HCT116 (cell line): ENCODE measurements around the gene LAMP5. TPM values are rescaled to one million over a fixed set of nuclear protein-coding genes. Genes with fewer than 3 reads are reported as not detected.

Experiments
- ATAC-seq: fragments of 200-7000 bp; cut with Tn5 transposase; 2 replicates; pipeline ENCODE4 v1.9.1; 2020; ENCODE audit warnings: mild to moderate bottlenecking, moderate library complexity
- BruUV-seq: library from RNA; stranded (reverse); fragments of 400-500 nt; replicated peaks from 2 replicates; lab custom pipeline; 2021; lab: Mats Ljungman, UMichigan
- CTCF ChIA-PET: fragments of 300-600 bp; sonication (Branson Sonifier 250); formaldehyde crosslinking; loops from one replicate; lab custom pipeline; 2021; ENCODE audit warnings: antibody characterized with exemption; lab: Charles Lee
- POLR2A ChIA-PET: fragments of 300-600, 350-600 bp; sonication (Branson Sonifier 250); formaldehyde crosslinking; loops from one replicate; lab custom pipeline; 2021; ENCODE audit warnings: antibody characterized with exemption; lab: Charles Lee
- RAD21 ChIA-PET, 2 experiments: fragments of 300-600 bp; sonication (Branson Sonifier 250); formaldehyde crosslinking; loops; one replicate each; lab custom pipeline; 2023; ENCODE audit warnings: low total read pairs in 2 of 2; ENCODE audit not compliant: uncharacterized antibody in 2 of 2, unreplicated experiment in 2 of 2, low non-redundant PET in 1 of 2; lab: Charles Lee
- DNase-seq: peaks from one replicate; pipeline ENCODE4 v3.0.0-alpha.2; 2010; ENCODE audit warnings: low read depth, low spot score
- H2AFZ ChIP-seq: fragments of 200-600 bp; shearing (Covaris generic), sonication (generic); 2 replicates; pipeline ENCODE4 v1.6.1; 2017; ENCODE audit warnings: low read depth, mixed run types, mixed read lengths, antibody characterized with exemption, low read length; ENCODE audit not compliant: poor library complexity, severe bottlenecking
- H3K27ac ChIP-seq: 2 replicates; pipeline ENCODE4 v1.5.1; 2012; ENCODE audit warnings: low read depth, low read length
- H3K27me3 ChIP-seq: fragments of 200-600 bp; sonication (generic); 2 replicates; pipeline ENCODE4 v1.6.1; 2016; ENCODE audit warnings: mixed run types, low read length, mixed read lengths; ENCODE audit not compliant: insufficient read depth
- H3K36me3 ChIP-seq, 2 experiments: fragments of 200-500 bp in 1 of 2; fragments of 200-600 bp in 1 of 2; sonication (Bioruptor generic) in 1 of 2; sonication (generic) in 1 of 2; 2 replicates each; pipeline versions ENCODE4 v1.5.1 to v1.6.1; 2014 to 2016; ENCODE audit warnings: low read length in 2 of 2, inconsistent platforms in 1 of 2, mixed read lengths in 1 of 2, mixed run types in 1 of 2; ENCODE audit not compliant: insufficient read depth in 2 of 2, control insufficient read depth in 1 of 2
- H3K4me1 ChIP-seq, 2 experiments: fragments of 200-600 bp in 1 of 2; sonication (generic) in 1 of 2; 2 replicates each; pipeline versions ENCODE4 v1.5.1 to v1.6.1; 2012 to 2017; ENCODE audit warnings: low read length in 2 of 2, inconsistent platforms in 1 of 2, mild to moderate bottlenecking in 1 of 2, mixed read lengths in 1 of 2, mixed run types in 1 of 2, moderate library complexity in 1 of 2; ENCODE audit not compliant: insufficient read depth in 2 of 2, control insufficient read depth in 1 of 2
- H3K4me2 ChIP-seq: fragments of 200-600 bp; sonication (generic); 2 replicates; pipeline ENCODE4 v1.6.1; 2017; ENCODE audit warnings: mixed run types, low read length, mixed read lengths
- H3K4me3 ChIP-seq, 2 experiments: fragments of 200-600 bp in 1 of 2; sonication (generic) in 1 of 2; replicated peaks in 1 of 2; 2 replicates each; pipeline ENCODE4 v1.5.1; 2011 to 2016; ENCODE audit warnings: low read length in 2 of 2, control low read depth in 1 of 2, low read depth in 1 of 2, mild to moderate bottlenecking in 1 of 2, mixed read lengths in 1 of 2, mixed run types in 1 of 2
- H3K79me2 ChIP-seq: fragments of 200-600 bp; sonication (generic); 2 replicates; pipeline ENCODE4 v1.6.1; 2017; ENCODE audit warnings: mild to moderate bottlenecking, mixed run types, low read length, moderate library complexity, mixed read lengths; ENCODE audit not compliant: insufficient read depth
- H3K9ac ChIP-seq: fragments of 200-600 bp; sonication (generic); 2 replicates; pipeline ENCODE4 v1.6.1; 2016; ENCODE audit warnings: low read length, mixed read lengths
- H3K9me2 ChIP-seq: fragments of 200-600 bp; sonication (generic), shearing (Covaris generic); 2 replicates; pipeline ENCODE4 v1.6.1; 2017; ENCODE audit warnings: mixed run types, mild to moderate bottlenecking, moderate library complexity; ENCODE audit not compliant: insufficient read depth
- H3K9me3 ChIP-seq, 2 experiments: fragments of 200-500 bp in 1 of 2; fragments of 200-600 bp in 1 of 2; sonication (Bioruptor generic) in 1 of 2; sonication (generic) in 1 of 2; 2 replicates each; pipeline ENCODE4 v1.6.1; 2014 to 2017; ENCODE audit warnings: low read length in 2 of 2, mixed read lengths in 2 of 2, inconsistent platforms in 1 of 2, low read depth in 1 of 2, mild to moderate bottlenecking in 1 of 2, mixed run types in 1 of 2, moderate library complexity in 1 of 2; ENCODE audit not compliant: control insufficient read depth in 1 of 2, insufficient read depth in 1 of 2
- H4K20me1 ChIP-seq: fragments of 200-600 bp; sonication (generic), shearing (Covaris generic); 2 replicates; pipeline ENCODE4 v1.6.1; 2017; ENCODE audit warnings: mixed run types, mild to moderate bottlenecking, moderate library complexity; ENCODE audit not compliant: insufficient read depth
- ATF3 ChIP-seq: IDR thresholded peaks from 2 replicates; pipeline ENCODE4 v1.6.1; 2012
- CBX3 ChIP-seq: IDR thresholded peaks from 2 replicates; pipeline ENCODE4 v1.6.1; 2012; ENCODE audit warnings: low read depth
- CEBPB ChIP-seq: IDR thresholded peaks from 2 replicates; pipeline ENCODE4 v1.6.1; 2012; ENCODE audit warnings: low read depth
- EGR1 ChIP-seq: IDR thresholded peaks from 2 replicates; pipeline ENCODE4 v1.6.1; 2012; ENCODE audit warnings: low read depth
- ELF1 ChIP-seq: IDR thresholded peaks from 2 replicates; pipeline ENCODE4 v1.6.1; 2012; ENCODE audit warnings: low read depth, borderline replicate concordance
- EZH2 ChIP-seq: fragments of 200-600 bp; sonication (generic); IDR thresholded peaks from 2 replicates; pipeline ENCODE4 v1.6.1; 2017; ENCODE audit warnings: antibody characterized with exemption, mixed run types
- EZH2phosphoT487 ChIP-seq: fragments of 200-600 bp; IDR thresholded peaks from 2 replicates; pipeline ENCODE4 v1.6.1; 2018; ENCODE audit warnings: antibody characterized with exemption, borderline replicate concordance
- JUND ChIP-seq: IDR thresholded peaks from 2 replicates; pipeline ENCODE4 v1.6.1; 2012
- POLR2A ChIP-seq: IDR thresholded peaks from 2 replicates; pipeline ENCODE4 v1.7.0; 2011; ENCODE audit warnings: borderline replicate concordance; ENCODE audit not compliant: insufficient read depth, insufficient read length; ENCODE audit errors: extremely low read depth
- POLR2AphosphoS5 ChIP-seq: IDR thresholded peaks from 2 replicates; pipeline ENCODE4 v1.6.1; 2011; ENCODE audit warnings: mild to moderate bottlenecking, low read depth, low read length, moderate library complexity
- SIN3A ChIP-seq: IDR thresholded peaks from 2 replicates; pipeline ENCODE4 v1.6.1; 2012; ENCODE audit warnings: low read depth
- SRF ChIP-seq: IDR thresholded peaks from 2 replicates; pipeline ENCODE4 v1.6.1; 2012; ENCODE audit warnings: low read depth
- TCF7L2 ChIP-seq: IDR thresholded peaks from 2 replicates; pipeline ENCODE4 v1.7.0; 2011; ENCODE audit warnings: borderline replicate concordance, inconsistent platforms; ENCODE audit not compliant: insufficient read depth, insufficient read length; ENCODE audit errors: extremely low read depth
- YY1 ChIP-seq: IDR thresholded peaks from 2 replicates; pipeline ENCODE4 v1.6.1; 2011; ENCODE audit warnings: low read length, low read depth, moderate library complexity, mild to moderate bottlenecking; ENCODE audit not compliant: insufficient replicate concordance; ENCODE audit errors: extremely low read depth
- ZBTB33 ChIP-seq: IDR thresholded peaks from 2 replicates; pipeline ENCODE4 v1.6.1; 2011; ENCODE audit warnings: mild to moderate bottlenecking, low read length, moderate library complexity; ENCODE audit not compliant: insufficient replicate concordance; ENCODE audit errors: extremely low read depth
- ZFX ChIP-seq: fragments of 450-650 bp; IDR thresholded peaks from 2 replicates; pipeline ENCODE4 v1.6.1; 2017
- ZNF274 ChIP-seq: fragments of 200-500 bp; sonication (Bioruptor generic); IDR thresholded peaks from 2 replicates; pipeline ENCODE4 v1.6.1; 2014; ENCODE audit warnings: mild to moderate bottlenecking, low read depth, low read length, inconsistent platforms
- intact Hi-C: fragments of 100-400 bp; cut with micrococcal nuclease; formaldehyde crosslinking; loops from 2 replicates; pipeline ENCODE4 v1.10.0; 2022
- total RNA-seq: library from RNA; stranded (reverse); gene quantifications from one replicate; pipeline ENCODE4 v1.2.1, GENCODE V29; 2021; ENCODE audit not compliant: unreplicated experiment
- TF ChIP-seq, protein P1 (sequence below): IDR thresholded peaks from 2 replicates; pipeline ENCODE4 v1.6.1; 2012
- TF ChIP-seq, protein P2 (sequence below): IDR thresholded peaks from 2 replicates; pipeline ENCODE4 v1.6.1; 2012; ENCODE audit warnings: low read depth

Gene LAMP5
- total RNA-seq, 1 experiment from 2014 or later = not detected

DNA sequence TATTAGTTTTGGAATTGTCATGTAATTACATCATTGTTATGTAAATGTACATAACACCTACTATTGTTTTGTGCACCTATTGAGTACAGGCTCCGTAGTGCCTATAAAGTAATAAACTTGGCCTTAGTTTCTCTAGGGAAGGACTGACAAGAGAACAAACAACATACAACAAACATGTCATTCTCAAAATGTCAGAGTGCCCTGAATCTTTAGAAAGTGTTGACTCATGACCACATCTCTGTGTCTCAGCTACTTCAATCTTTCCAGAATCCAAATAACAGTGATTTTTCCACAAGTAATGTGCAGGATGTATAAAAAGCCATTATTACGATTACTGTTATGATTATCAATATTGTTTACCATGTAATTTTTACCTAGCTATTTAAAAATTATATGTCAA, 17.2 kb downstream of the LAMP5 start (continued):
- TF ChIP-seq, protein P1, sequence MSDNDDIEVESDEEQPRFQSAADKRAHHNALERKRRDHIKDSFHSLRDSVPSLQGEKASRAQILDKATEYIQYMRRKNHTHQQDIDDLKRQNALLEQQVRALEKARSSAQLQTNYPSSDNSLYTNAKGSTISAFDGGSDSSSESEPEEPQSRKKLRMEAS = no peak
- TF ChIP-seq ZNF274 (no peak), POLR2A (no peak), ZFX (no peak), CBX3 (no peak)

- no peaks in the 10 kb centered on the region for H4K20me1 ChIP-seq
- ATAC-seq (no peak), DNase-seq (no peak)
- H3K4me3 ChIP-seq = no peak overlapping the region
- no peak overlapping the region for H3K4me2 ChIP-seq
- RAD21 ChIA-PET = interaction anchor here in 1 of 2 experiments (0.6 kb wide), 1 partner anchor 442 kb away, joined by 3 read pairs; no protein-coding TSS in a partner anchor
- intact Hi-C loops = no loop called here
- H3K27ac ChIP-seq = no peak overlapping the region
- POLR2A ChIA-PET = no interaction called here
- H3K79me2 ChIP-seq = no peaks in the 10 kb centered on the region
- H3K36me3 ChIP-seq = no peaks in the 10 kb centered on the region
- H3K9me2 ChIP-seq = no peaks in the 10 kb centered on the region
- no TSS peak for BruUV-seq
- H3K27me3 ChIP-seq = 0 out of 2 replicates have a peak, but pooled peaks cover 21% of the 10 kb centered on the region
- no peaks in the 10 kb centered on the region for H3K9me3 ChIP-seq
- TF ChIP-seq POLR2A = no peak
- TF ChIP-seq ZFX = no peak
- no peak for TF ChIP-seq EGR1
- TF ChIP-seq SIN3A = no peak
- no peak for TF ChIP-seq JUND
- TF ChIP-seq EZH2phosphoT487 = no peak
- TF ChIP-seq YY1 = no peak
- TF ChIP-seq, protein P1 = no peak
- no peak for TF ChIP-seq SRF
- no peak for TF ChIP-seq TCF7L2
- TF ChIP-seq CEBPB = no peak
- TF ChIP-seq EZH2 = no peak
- no peak for TF ChIP-seq ZNF274
- no peak for TF ChIP-seq ZBTB33
- no peak for TF ChIP-seq ELF1
- no peak for TF ChIP-seq POLR2AphosphoS5
- TF ChIP-seq ATF3 = no peak
- TF ChIP-seq, protein P2, sequence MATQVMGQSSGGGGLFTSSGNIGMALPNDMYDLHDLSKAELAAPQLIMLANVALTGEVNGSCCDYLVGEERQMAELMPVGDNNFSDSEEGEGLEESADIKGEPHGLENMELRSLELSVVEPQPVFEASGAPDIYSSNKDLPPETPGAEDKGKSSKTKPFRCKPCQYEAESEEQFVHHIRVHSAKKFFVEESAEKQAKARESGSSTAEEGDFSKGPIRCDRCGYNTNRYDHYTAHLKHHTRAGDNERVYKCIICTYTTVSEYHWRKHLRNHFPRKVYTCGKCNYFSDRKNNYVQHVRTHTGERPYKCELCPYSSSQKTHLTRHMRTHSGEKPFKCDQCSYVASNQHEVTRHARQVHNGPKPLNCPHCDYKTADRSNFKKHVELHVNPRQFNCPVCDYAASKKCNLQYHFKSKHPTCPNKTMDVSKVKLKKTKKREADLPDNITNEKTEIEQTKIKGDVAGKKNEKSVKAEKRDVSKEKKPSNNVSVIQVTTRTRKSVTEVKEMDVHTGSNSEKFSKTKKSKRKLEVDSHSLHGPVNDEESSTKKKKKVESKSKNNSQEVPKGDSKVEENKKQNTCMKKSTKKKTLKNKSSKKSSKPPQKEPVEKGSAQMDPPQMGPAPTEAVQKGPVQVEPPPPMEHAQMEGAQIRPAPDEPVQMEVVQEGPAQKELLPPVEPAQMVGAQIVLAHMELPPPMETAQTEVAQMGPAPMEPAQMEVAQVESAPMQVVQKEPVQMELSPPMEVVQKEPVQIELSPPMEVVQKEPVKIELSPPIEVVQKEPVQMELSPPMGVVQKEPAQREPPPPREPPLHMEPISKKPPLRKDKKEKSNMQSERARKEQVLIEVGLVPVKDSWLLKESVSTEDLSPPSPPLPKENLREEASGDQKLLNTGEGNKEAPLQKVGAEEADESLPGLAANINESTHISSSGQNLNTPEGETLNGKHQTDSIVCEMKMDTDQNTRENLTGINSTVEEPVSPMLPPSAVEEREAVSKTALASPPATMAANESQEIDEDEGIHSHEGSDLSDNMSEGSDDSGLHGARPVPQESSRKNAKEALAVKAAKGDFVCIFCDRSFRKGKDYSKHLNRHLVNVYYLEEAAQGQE = no peak
- no peaks in the 10 kb centered on the region for H3K4me1 ChIP-seq
- CTCF ChIA-PET = no interaction called here
- H3K9ac ChIP-seq = no peak overlapping the region
- no peak overlapping the region for H2AFZ ChIP-seq
Measured at GRCh38 chr20:9532069-9532838, 17.9 kb downstream of the LAMP5 start.
